GM12891 (cell line): ENCODE data around the gene TCEAL3.
"Not testable (repeated sequence)": the region's sequence is repeated elsewhere in the genome, so short reads cannot be mapped to it uniquely, and the experiment has no call there.

Experiments
- PAX5 ChIP-seq: IDR thresholded peaks from 2 replicates; pipeline ENCODE4 v1.6.1; 2011; ENCODE audit warnings: low read length, moderate library complexity, mild to moderate bottlenecking; ENCODE audit not compliant: insufficient read depth, severe bottlenecking
- POLR2A ChIP-seq: IDR thresholded peaks from 2 replicates; pipeline ENCODE4 v1.6.1; 2011; ENCODE audit warnings: low read depth, low read length, control low read depth
- POLR2AphosphoS5 ChIP-seq: IDR thresholded peaks from 2 replicates; pipeline ENCODE4 v1.6.1; 2011; ENCODE audit warnings: low read depth, low read length, control low read depth
- SPI1 ChIP-seq: IDR thresholded peaks from 2 replicates; pipeline ENCODE4 v1.6.1; 2011; ENCODE audit warnings: low read depth, low read length, control low read depth
- TAF1 ChIP-seq: IDR thresholded peaks from 2 replicates; pipeline ENCODE4 v1.6.1; 2011; ENCODE audit warnings: low read depth, low read length, control low read depth

- TF ChIP-seq POLR2A, TAF1, POLR2AphosphoS5, PAX5, SPI1: not testable (repeated sequence)
Observed at GRCh38 chrX:103657066-103657465, 49.3 kb downstream of the TCEAL3 start.
